Right lobe of liver (tissue), 6 donors: ENCODE data around the gene UNC13D. TPM values are rescaled to one million over a fixed set of nuclear protein-coding genes. Genes with fewer than 3 reads are reported as not detected.
A peak's percentile ranks its signal among the peaks of the same experiment; 100 is the strongest.

Source experiments
- ATAC-seq, 4 donors: fragments of 200-7000 bp; cut with Tn5 transposase; one replicate each; pipeline ENCODE4 v1.9.1; 2020; ENCODE audit warnings: mild to moderate bottlenecking in 4 of 4, moderate library complexity in 4 of 4
- DNase-seq, 3 donors: peaks; one replicate each; pipeline ENCODE4 v3.0.0-alpha.2; 2020
- H3K27ac ChIP-seq, 3 donors: fragments of 200-600 bp; one replicate each; pipeline ENCODE4 v1.8.0; 2022
- H3K27me3 ChIP-seq, 2 donors: fragments of 200-600 bp; one replicate each; pipeline ENCODE4 v1.8.0; 2022
- H3K36me3 ChIP-seq, 4 donors: fragments of 200-600 bp; sonication (generic) in 1 of 4; one replicate each; pipeline versions ENCODE4 v1.5.1 to v1.8.0; 2017 to 2022; ENCODE audit warnings: control low read depth in 1 of 4
- H3K4me1 ChIP-seq, 4 donors: fragments of 200-600 bp; sonication (generic) in 1 of 4; one replicate each; pipeline versions ENCODE4 v1.5.1 to v1.8.0; 2017 to 2022; ENCODE audit warnings: control low read depth in 1 of 4
- H3K4me3 ChIP-seq, 3 donors: fragments of 200-600 bp; one replicate each; pipeline ENCODE4 v1.8.0; 2022
- H3K9me3 ChIP-seq, 4 donors: fragments of 200-600 bp; sonication (generic) in 1 of 4; one replicate each; pipeline versions ENCODE4 v1.5.1 to v1.8.0; 2017 to 2022; ENCODE audit warnings: control low read depth in 1 of 4
- POLR2A ChIP-seq: fragments of 450-650 bp; IDR thresholded peaks from one replicate; pipeline ENCODE4 v1.6.1; 2017; ENCODE audit warnings: antibody characterized with exemption, mild to moderate bottlenecking
- WGBS: methylation state at CpG from one replicate; pipeline ENCODE4 v1.1.6; 2018; ENCODE audit warnings: low coverage, low lambda C conversion rate; ENCODE audit not compliant: insufficient coverage; ENCODE audit errors: missing lambda C conversion rate; 5-methylcytosine and 5-hydroxymethylcytosine counted together
- intact Hi-C, 2 donors: fragments of 100-400 bp; cut with DNase I; formaldehyde crosslinking; loops; one replicate each; pipeline versions ENCODE4 v1.11.2 to v1.14.1; 2022
- total RNA-seq, 6 experiments: library from RNA; depleted of rRNA in 2 of 6; stranded (reverse); fragments of >200 nt in 2 of 6; fragmentation: NEBNext Ultra II Directional in 3 of 6; extraction: Animal tissue kit (Norgen Biotek cat#: 25700) in 3 of 6; gene quantifications; one replicate each; pipeline versions ENCODE4 v1.1.0 to v1.2.4, GENCODE V29; 2016 to 2023
- TF ChIP-seq, protein P1 (sequence below), 4 donors: fragments of 200-600 bp in 3 of 4; fragments of 450-650 bp in 1 of 4; IDR thresholded peaks; one replicate each; pipeline versions ENCODE4 v1.5.1 to v1.8.0; 2016 to 2022; ENCODE audit warnings: antibody characterized with exemption in 4 of 4, mild to moderate bottlenecking in 2 of 4
- donor health status: DM: no; HTN: yes; CAD: no.
- donor health status: DM: no; HTN: no; CAD: no.
- donor health status: DM: no; HTN: no; CAD: no.
- donor health status: DM: no; HTN: yes; CAD: no.
- donor health status: DM: no; HTN: yes; CAD: no.

Gene UNC13D
- total RNA-seq, 6 experiments from 2014 or later: 3.4 to 12.5 (median 10.7) TPM

DNA sequence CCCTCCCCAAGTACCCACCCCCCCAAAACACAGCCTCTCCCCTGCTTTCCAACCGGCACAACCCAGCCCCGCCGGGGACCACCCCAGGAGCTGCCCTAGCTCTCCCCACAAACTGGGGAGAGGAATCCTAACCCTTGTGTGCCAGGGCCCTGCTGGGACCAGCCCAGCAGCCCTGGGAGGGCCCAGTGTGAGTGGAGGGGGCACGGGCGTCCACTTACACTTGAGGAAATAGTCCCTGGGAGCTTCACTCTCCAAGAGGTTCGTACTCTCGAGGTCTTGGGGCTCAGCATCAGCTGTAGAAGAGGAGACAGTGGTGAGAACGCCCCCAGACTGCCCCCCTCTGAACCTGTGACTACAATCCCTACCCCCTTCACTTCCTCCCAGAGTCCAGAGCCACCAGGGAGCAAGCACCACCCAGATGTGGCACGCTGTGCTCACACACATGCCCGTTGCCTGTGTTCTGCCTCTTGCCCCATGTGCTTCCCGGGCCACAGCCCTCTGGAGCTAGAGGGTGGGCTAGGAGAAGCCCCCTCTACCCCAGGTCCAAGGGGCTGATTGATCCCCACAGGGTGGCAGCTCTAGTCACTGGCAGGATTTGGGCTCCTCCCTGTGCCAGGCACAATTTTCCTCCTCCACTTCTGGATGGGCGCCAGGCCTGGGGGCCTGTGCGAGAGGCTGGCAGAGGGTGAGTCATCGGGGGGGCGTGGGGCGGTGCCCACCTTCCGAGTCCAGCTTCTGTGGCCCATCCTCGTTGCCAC lies 31.2 kb upstream of the UNC13D start:
- intact Hi-C loops: no loop called here
- no peak for TF ChIP-seq POLR2A
- TF ChIP-seq, protein P1, sequence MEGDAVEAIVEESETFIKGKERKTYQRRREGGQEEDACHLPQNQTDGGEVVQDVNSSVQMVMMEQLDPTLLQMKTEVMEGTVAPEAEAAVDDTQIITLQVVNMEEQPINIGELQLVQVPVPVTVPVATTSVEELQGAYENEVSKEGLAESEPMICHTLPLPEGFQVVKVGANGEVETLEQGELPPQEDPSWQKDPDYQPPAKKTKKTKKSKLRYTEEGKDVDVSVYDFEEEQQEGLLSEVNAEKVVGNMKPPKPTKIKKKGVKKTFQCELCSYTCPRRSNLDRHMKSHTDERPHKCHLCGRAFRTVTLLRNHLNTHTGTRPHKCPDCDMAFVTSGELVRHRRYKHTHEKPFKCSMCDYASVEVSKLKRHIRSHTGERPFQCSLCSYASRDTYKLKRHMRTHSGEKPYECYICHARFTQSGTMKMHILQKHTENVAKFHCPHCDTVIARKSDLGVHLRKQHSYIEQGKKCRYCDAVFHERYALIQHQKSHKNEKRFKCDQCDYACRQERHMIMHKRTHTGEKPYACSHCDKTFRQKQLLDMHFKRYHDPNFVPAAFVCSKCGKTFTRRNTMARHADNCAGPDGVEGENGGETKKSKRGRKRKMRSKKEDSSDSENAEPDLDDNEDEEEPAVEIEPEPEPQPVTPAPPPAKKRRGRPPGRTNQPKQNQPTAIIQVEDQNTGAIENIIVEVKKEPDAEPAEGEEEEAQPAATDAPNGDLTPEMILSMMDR (IDR thresholded peaks at IDR 0.05): no peak
- DNase-seq (no peak), ATAC-seq (no peak)
- peaks cover 0 to 38% (median 9%) of the 10 kb centered on the region in 4 donors for H3K4me1 ChIP-seq
- no peaks in the 10 kb centered on the region for H3K9me3 ChIP-seq
- H3K27me3 ChIP-seq: no peaks in the 10 kb centered on the region
- peaks cover 0 to 7% (median 0%) of the 10 kb centered on the region in 4 donors for H3K36me3 ChIP-seq
- peak overlapping the region; percentile 67 to 89 (median 76) for H3K27ac ChIP-seq
- 0% methylated on average over 1 of the region's 18 CpGs for WGBS
- H3K4me3 ChIP-seq: no peak overlapping the region

DNA sequence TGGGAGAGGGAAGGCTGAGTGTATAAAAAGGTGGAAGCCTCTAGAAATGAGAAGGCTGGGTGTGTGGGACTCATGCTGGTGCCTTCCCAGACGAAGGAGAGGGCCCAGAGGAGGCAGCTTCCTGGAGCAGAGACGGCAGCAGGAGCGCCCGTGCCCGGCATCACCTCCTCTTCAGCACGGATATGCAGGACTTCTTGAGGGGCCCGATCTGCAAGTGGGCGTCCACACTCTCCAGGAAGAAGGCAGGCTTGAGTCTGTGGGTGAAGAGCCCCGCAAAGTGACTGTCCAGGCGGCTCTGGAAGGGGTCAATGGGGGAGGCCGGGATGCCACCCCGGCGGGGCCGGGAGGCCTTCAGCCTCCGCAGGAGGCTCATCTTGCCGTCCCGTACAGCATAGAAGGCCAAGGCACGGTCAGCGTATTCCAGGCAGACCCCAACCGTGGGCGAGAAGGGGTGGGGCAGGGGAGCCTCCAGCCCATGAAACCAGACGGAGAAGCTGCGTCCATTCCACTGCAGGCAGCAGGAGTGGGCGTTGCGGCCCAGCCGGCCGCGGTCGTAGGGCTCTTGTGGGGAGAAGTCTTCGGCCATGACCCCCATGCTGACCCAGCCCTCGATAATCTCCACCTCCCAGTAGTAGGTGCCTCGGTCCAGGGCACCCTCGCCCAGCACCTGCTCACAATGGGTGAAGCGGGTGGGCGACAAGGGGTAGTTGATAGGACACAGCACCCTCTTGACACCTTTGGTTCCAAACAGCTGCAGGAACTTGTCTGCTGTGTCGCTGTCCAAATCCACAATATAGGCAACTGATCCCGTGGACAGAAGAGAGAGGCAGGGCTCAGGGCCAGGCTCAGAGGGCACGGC lies 30.3 kb upstream of the UNC13D start:
- Histone ChIP-seq H3K4me1 (peaks cover 0 to 38% (median 9%) of the 10 kb centered on the region in 4 donors), H3K9me3 (no peaks in the 10 kb centered on the region), H3K36me3 (peaks cover 0 to 7% (median 0%) of the 10 kb centered on the region in 4 donors), H3K4me3 (no peak overlapping the region), H3K27ac (no peak overlapping the region), H3K27me3 (no peaks in the 10 kb centered on the region)
- 82% methylated on average over 6 of the region's 38 CpGs for WGBS
- intact Hi-C loops: no loop called here
- no peak for DNase-seq
- TF ChIP-seq, protein P1 (IDR thresholded peaks at IDR 0.05): no peak
- no peak for TF ChIP-seq POLR2A
- no peak for ATAC-seq

DNA sequence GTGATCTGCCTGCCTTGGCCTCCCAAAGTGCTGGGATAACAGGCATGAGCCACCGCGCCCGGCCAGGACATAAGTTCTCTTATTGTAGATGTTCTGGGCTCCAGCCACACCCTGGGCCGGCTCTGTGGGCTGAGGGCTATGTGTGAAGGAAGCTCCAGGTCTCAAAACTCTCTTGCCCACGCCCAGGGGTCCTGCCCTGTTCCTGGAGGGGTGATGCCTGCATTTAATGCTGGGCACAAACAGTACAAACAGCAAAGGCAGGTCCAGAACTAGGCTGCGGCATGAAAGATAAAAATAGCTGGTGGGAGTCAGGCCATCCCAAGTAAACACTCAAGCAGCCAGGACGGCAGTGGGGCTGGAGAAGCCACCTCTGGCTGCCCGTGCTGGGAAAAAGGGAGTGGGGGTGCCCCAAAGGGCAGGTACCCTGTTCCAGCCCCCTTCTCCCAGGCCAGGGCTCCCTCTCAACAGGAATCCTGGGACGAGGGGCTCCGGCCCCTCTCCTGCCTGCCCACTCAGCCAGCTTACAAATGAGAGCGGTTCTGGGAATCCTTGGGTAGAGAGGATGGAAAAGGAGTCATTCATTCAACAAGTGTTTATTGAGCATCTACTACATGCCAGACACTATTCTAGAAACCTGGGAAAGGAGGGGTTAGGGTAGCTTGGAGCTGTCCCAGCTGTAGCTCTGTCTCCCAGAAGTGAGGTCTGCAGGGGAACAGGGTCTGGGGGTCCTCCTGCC lies 29.6 kb upstream of the UNC13D start:
- H3K4me3 ChIP-seq: no peak overlapping the region
- H3K27me3 ChIP-seq: no peaks in the 10 kb centered on the region
- intact Hi-C loops: no loop called here
- 79% methylated on average over 3 of the region's 11 CpGs for WGBS
- peaks cover 0 to 38% (median 9%) of the 10 kb centered on the region in 4 donors for H3K4me1 ChIP-seq
- H3K36me3 ChIP-seq: peaks cover 0 to 7% (median 0%) of the 10 kb centered on the region in 4 donors
- TF ChIP-seq, protein P1 (IDR thresholded peaks at IDR 0.05): no peak
- no peak for TF ChIP-seq POLR2A
- H3K27ac ChIP-seq: peak overlapping the region in 1 of 3 donors; percentile 69
- DNase-seq (no peak), ATAC-seq (no peak)
- H3K9me3 ChIP-seq: no peaks in the 10 kb centered on the region
